ENCODE data around the gene VPS33A.

VPS33A gene

GRCh38 chr12:122250047-122250446 lies 16.2 kb downstream of the VPS33A start:
- DNase-seq = no peak

GRCh38 chr12:122245553-122245952 lies 20.7 kb downstream of the VPS33A start:
- DNase-seq = no peak

DNA sequence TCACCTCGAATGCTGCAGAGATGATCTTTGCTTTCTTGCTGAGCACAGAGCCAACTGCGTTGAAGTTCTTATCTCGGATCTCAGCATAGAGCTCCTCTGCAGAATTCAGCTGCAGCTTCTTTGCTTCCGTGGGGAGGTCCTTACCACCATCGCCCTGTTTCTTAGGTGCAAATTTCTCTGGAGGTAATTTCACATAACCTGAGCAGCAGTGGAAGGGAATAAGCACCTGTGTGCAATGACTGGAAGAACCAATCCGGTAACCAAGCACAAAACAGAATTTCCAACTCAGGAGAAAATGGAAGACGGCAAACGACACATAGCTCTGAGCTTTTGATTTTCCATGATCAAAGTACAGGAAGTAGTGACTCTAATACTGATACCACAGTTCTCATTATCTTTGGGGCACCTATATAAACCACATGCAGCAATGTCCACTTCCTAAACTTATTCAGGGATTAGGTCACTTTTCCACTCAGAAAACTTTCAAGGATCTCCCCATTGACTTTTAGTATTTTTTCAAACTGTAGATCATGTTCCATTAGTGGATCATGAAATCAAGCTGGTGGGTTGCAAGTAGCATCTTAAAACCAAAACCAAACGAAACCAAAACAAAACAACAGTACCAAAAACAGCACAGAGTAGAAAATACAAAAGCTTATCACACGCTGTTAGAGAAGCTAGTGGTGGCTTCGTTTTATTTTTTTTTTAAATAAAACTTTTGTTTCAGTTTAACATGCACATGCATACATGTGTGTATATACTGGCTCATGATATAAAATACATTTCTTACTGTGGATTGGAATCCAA lies 21.5 kb downstream of the VPS33A start:
- no peak for DNase-seq

GRCh38 chr12:122243965-122244364 lies 22.3 kb downstream of the VPS33A start:
- DNase-seq = no peak

GRCh38 chr12:122238861-122239260 lies 27.4 kb downstream of the VPS33A start:
- no peak for DNase-seq

- DNase-seq = peak; percentile 80
These were observed 30.6 kb downstream of the VPS33A start for GRCh38 chr12:122235741-122236140.

DNA sequence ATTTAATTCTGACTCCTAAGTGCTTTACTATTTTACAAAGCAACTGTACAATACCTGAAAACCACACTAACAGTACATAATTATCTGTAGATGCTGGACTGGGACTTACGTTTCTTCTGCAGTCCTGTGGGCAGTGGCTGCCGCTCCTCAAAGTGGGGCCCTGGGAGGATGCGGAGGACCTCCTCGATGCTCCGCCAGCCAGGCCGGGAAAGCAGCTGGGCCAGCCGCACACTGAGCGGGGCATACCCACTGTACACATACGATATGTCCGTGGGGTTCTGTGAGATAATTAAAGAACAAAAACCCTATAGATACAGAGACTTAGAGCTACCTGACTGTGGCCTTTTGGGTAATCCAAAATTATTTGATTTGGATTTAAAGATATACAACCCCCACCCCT lies 33.6 kb downstream of the VPS33A start:
- no peak for DNase-seq

DNA sequence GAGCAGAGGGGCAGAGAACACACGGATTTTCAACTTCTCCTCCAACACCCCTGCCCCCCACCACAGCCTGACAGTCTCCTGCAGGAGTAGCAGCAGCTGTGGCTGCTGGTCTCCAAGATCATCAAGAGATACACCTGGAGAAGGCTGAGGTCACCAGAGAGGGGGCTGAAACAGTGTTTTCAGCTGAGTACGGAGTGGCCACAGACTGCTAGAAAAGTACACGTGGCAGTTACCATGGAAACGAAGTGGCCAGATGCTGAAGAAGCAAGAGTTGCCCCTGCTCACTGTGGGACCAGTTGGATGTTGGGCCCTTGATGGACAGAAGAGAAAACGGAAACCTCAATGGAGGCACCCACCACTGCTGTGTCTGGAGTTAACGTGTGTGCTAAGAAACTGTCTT lies 35.5 kb downstream of the VPS33A start:
- DNase-seq = no peak

GRCh38 chr12:122228092-122228491 lies 38.2 kb downstream of the VPS33A start:
- no peak for DNase-seq

GRCh38 chr12:122227341-122227740 lies 39.0 kb downstream of the VPS33A start:
- no peak for DNase-seq

GRCh38 chr12:122226366-122227125 lies 39.7 kb downstream of the VPS33A start:
- DNase-seq = no peak

- DNase-seq = peak; percentile 97
These were observed 40.5 kb downstream of the VPS33A start, which contains the start of gene DIABLO for GRCh38 chr12:122225683-122226365. Gene DIABLO (minus strand): TSS chr12:122226052. CDS start chr12:122226014, 38 bp downstream.

- DNase-seq = no peak
These were observed 49.8 kb downstream of the VPS33A start for GRCh38 chr12:122216445-122216844.

- no peak for DNase-seq
These were observed 50.5 kb downstream of the VPS33A start for GRCh38 chr12:122215771-122216170.

DNA sequence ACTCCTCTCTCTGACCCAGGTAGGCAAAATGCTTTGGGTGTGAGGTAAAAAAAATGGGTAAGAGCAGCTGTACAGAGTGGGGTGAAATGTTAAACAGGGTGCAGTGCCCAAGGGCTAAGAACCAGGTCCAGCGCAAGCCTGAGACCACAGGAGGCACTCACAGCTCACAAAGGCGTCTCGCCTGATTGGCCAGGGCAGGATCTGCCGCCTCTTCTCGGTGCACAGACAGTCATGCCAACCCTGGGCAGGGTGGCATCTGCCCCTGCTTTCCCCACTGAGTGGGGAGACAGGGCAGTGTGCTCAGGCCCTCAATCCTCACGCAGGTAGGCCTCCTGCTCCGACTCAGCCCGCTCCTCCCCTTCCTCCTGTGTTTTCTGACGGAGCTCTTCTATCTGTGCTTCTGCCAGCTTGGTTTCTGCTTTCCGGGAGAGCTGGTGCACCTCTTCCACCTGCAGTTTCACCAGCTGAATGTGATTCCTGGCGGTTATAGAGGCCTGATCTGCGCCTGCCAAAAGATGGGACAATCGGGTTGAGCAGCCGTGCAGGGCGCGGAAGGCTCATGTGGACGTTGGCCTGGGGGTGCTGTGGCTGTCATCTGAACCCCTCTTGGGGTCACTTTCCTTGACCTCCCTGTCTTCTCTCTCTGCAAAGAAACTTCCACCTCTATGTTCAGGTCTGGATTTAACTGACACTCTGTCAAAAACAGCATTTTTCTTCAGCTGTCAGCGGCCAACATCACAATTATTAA lies 58.0 kb downstream of the VPS33A start:
- DNase-seq = no peak

DNA sequence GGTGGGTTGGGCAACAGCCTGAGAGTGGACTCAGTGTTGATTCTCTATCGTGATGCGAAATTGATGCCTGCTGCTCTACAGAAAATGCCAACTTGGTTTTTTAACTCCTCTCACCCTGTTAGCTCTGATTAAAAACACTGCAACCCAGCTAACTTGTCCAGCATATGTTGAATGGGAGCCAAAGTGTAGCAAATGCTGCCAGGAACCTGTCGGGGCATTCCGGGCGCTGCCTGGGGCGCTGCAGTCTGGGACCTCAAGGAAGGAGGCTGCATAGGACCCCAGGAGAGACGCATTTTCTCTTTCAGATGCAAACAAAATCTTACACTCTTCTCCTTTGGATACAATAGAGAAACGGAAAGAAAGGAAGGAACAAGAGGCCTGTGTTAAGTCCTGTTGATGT lies 58.9 kb downstream of the VPS33A start:
- no peak for DNase-seq

DNA sequence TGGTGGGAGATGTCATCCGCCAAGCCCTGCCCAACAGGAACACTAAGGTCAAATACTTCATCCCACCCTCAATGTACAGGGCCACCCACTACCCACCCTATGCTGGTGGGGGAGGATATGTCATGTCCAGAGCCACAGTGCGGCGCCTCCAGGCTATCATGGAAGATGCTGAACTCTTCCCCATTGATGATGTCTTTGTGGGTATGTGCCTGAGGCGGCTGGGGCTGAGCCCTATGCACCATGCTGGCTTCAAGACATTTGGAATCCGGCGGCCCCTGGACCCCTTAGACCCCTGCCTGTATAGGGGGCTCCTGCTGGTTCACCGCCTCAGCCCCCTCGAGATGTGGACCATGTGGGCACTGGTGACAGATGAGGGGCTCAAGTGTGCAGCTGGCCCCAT lies 59.3 kb downstream of the VPS33A start:
- no peak for DNase-seq

DNA sequence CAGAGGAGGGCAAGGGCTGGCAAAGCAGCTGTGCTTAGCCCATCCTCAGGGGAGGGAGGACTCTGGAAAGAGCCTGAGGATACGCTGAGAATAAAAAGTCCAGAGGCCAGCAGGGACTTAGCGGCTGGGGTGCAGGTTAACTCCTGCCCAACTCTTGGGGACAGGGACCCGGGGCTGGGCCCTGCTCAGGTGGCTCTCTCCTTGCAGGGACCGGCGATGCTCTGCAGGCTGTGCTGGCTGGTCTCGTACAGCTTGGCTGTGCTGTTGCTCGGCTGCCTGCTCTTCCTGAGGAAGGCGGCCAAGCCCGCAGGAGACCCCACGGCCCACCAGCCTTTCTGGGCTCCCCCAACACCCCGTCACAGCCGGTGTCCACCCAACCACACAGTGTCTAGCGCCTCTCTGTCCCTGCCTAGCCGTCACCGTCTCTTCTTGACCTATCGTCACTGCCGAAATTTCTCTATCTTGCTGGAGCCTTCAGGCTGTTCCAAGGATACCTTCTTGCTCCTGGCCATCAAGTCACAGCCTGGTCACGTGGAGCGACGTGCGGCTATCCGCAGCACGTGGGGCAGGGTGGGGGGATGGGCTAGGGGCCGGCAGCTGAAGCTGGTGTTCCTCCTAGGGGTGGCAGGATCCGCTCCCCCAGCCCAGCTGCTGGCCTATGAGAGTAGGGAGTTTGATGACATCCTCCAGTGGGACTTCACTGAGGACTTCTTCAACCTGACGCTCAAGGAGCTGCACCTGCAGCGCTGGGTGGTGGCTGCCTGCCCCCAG lies 60.0 kb downstream of the VPS33A start:
- no peak for DNase-seq

DNA sequence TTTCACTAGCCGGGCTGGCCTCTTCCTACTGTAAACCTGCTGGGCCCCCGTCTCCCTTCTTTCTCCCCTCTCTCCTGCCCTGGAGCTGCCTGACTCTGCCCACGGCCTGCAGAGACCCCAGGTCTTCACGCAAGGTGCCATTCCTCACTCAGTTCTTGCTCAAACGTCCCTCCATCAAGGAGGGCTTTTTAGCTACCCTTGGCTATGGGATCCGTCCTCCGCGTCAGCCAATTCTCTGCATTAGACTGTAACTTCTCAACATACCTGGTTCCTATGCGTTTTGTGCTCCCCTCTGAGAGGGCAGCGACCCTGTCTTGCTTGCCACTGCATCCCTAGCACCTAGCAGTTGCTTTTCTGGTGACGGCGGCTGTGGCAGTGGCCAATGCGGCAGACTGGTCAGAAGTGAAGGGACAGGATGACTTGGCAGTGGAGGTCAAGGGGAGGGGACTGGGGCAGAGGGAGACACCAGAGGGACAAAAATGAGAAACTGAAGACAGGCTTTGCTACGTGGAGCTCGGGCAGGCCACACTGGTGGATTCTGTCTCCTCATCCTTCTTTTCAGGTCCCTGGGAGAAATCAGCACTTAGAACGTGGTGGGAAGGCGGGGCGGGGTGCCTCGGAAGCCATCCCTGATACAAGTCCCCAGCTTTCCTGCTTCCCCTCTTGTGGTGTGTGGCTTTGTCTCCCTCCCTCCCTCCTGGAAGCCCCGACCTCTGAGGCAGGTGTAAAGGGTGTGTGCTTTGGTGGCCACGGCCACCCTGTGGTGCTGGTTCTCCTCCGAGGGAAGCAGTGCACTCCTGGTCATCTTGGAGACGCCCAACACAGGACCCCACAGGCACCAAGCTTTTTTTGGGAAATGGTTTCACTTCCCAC lies 61.0 kb downstream of the VPS33A start:
- no peak for DNase-seq

DNA sequence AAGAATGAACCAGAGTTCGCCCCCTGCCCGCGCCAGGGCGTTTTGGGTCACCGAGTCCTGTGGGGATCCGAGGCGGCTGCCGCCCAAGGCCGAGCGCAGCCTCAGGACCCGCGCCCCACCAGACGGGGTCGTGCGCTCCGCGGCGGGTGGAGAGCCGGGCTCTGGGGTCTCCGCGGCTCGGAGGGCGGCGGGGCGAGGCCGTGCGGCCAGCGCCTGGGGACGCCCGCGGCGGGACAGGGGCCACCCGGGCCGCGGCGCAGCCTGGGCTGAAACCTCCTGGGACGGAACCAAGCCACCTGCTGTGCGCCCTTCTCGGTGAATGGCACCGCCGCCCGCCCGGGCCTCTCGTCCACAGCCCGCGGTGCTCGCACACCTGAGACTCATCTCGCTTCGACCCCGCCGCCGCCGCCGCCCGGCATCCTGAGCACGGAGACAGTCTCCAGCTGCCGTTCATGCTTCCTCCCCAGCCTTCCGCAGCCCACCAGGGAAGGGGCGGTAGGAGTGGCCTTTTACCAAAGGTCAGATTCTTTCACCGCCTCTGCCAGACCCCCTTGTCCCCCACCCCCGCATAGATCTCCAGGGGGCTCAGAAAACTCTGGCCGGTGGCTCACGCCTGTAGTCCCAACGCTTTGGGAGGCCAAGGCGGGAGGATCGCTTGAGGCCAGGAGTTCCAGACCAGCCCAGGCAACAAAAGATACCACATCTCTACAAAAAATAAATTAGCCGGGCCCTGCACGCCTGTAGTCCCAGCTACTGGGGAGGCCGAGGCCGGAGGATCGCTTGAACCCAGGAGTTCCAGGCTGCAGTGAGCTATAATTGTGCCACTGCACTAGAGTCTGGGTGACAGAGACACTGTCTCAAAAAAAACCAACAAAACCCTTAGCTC lies 61.9 kb downstream of the VPS33A start:
- DNase-seq = no peak
